Left lung (tissue), 10 donors: Measurements from ENCODE around the gene ANXA3. TPM values are rescaled to one million over a fixed set of nuclear protein-coding genes. Genes with fewer than 3 reads are reported as not detected.
"Not testable (repeated sequence)": the region's sequence is repeated elsewhere in the genome, so short reads cannot be mapped to it uniquely, and the experiment has no call there.

ENCODE experiments used
- ATAC-seq: fragments of 200-7000 bp; cut with Tn5 transposase; one replicate; pipeline ENCODE4 v1.9.1; 2020; ENCODE audit warnings: moderate library complexity
- DNase-seq, 4 donors: peaks; one replicate each; pipeline ENCODE4 v3.0.0-alpha.2; 2013 to 2020
- H3K27ac ChIP-seq, 2 donors: fragments of 200-600 bp; sonication (generic) in 1 of 2; one replicate each; pipeline versions ENCODE4 v1.5.0 to v1.8.0; 2020 to 2021
- H3K27me3 ChIP-seq, 2 donors: fragments of 200-600 bp; sonication (generic) in 1 of 2; one replicate each; pipeline versions ENCODE4 v1.5.0 to v1.8.0; 2020 to 2021
- H3K36me3 ChIP-seq, 2 donors: fragments of 200-600 bp; sonication (generic) in 1 of 2; one replicate each; pipeline versions ENCODE4 v1.5.0 to v1.8.0; 2020 to 2021
- H3K4me1 ChIP-seq, 2 donors: fragments of 200-600 bp; one replicate each; pipeline ENCODE4 v1.8.0; 2021
- H3K4me3 ChIP-seq, 2 donors: fragments of 200-600 bp; sonication (generic) in 1 of 2; one replicate each; pipeline versions ENCODE4 v1.5.0 to v1.8.0; 2020 to 2021; ENCODE audit warnings: mild to moderate bottlenecking in 1 of 2
- H3K9me3 ChIP-seq, 2 donors: fragments of 200-600 bp; sonication (generic) in 1 of 2; one replicate each; pipeline versions ENCODE4 v1.5.0 to v1.8.0; 2020 to 2021
- CTCF ChIP-seq, 2 donors: fragments of 200-600 bp; sonication (generic) in 1 of 2; IDR thresholded peaks; one replicate each; pipeline versions ENCODE4 v1.5.0 to v1.8.0; 2021; ENCODE audit warnings: antibody characterized with exemption in 2 of 2
- intact Hi-C, 2 donors: fragments of 100-400 bp; cut with DNase I; formaldehyde crosslinking; loops; one replicate each; pipeline versions ENCODE4 v1.11.2 to v1.14.2; 2022
- polyA plus RNA-seq, 6 donors: library from polyadenylated mRNA; unstranded; fragments of 120-200 nt; gene quantifications; one replicate each; pipeline ENCODE4 v1.2.1, GENCODE V29; 2013; ENCODE audit not compliant: insufficient read length in 6 of 6
- total RNA-seq, 2 donors: library from RNA; stranded (reverse); fragmentation: NEBNext Ultra II Directional; extraction: Animal tissue kit (Norgen Biotek cat#: 25700); gene quantifications; one replicate each; pipeline ENCODE4 v1.2.1, GENCODE V29; 2021
- donor health status: DM: no; HTN: yes; CAD: no.
- donor health status: DM: no; HTN: no; CAD: no.

ANXA3 gene
- total and polyA plus RNA-seq, 8 donors: 70.4 to 159 (median 112) TPM

- ATAC-seq: no peak
- no peaks in the 10 kb centered on the region for H3K9me3 ChIP-seq
- H3K36me3 ChIP-seq: no peaks in the 10 kb centered on the region
- TF ChIP-seq CTCF (IDR thresholded peaks at IDR 0.05): no peak
- H3K27ac ChIP-seq: no peak overlapping the region
- DNase-seq: no peak
- H3K4me1 ChIP-seq: peaks cover 0 to 5% of the 10 kb centered on the region in 2 donors
- H3K27me3 ChIP-seq: no peaks in the 10 kb centered on the region
- intact Hi-C loops: no loop called here
- H3K4me3 ChIP-seq: no peak overlapping the region
These were observed 6.0 kb upstream of the ANXA3 start for GRCh38 chr4:78545275-78546246.

- intact Hi-C loops, H3K36me3 ChIP-seq, ATAC-seq, H3K9me3 ChIP-seq, H3K4me3 ChIP-seq, H3K27ac ChIP-seq: not testable (repeated sequence)
- peak in 1 of 4 donors; percentile 44 for DNase-seq
- H3K27me3 ChIP-seq: peaks cover 0 to 15% of the 10 kb centered on the region in 2 donors
- H3K4me1 ChIP-seq: peaks cover 0 to 25% of the 10 kb centered on the region in 2 donors
These were observed 3.7 kb upstream of the ANXA3 start for GRCh38 chr4:78547899-78548298.

- Histone ChIP-seq H3K27me3 (peaks cover 0 to 15% of the 10 kb centered on the region in 2 donors), H3K4me1 (peaks cover 4 to 33% of the 10 kb centered on the region in 2 donors)
- intact Hi-C loops, H3K27ac ChIP-seq, H3K36me3 ChIP-seq, H3K9me3 ChIP-seq, H3K4me3 ChIP-seq, DNase-seq, ATAC-seq: not testable (repeated sequence)
These were observed 2.7 kb upstream of the ANXA3 start for GRCh38 chr4:78548889-78549288.

GRCh38 chr4:78552389-78553042, 946 bp downstream of the ANXA3 start:
- no peak for DNase-seq
- peak; percentile 78 for ATAC-seq
- Histone ChIP-seq H3K36me3 (peaks cover 0 to 10% of the 10 kb centered on the region in 2 donors), H3K27me3 (peaks cover 0 to 15% of the 10 kb centered on the region in 2 donors), H3K4me1 (peaks cover 4 to 49% of the 10 kb centered on the region in 2 donors), H3K9me3 (no peaks in the 10 kb centered on the region), H3K4me3 (peak overlapping the region; percentile 56 to 64), H3K27ac (peak overlapping the region; percentile 89 to 97)
- TF ChIP-seq CTCF (IDR thresholded peaks at IDR 0.05): no peak
- intact Hi-C loops: no loop called here

GRCh38 chr4:78553043-78553396, 1.4 kb downstream of the ANXA3 start:
- Histone ChIP-seq H3K4me3 (peak overlapping the region in 1 of 2 donors; percentile 64), H3K9me3 (no peaks in the 10 kb centered on the region), H3K4me1 (peaks cover 4 to 55% of the 10 kb centered on the region in 2 donors), H3K27ac (peak overlapping the region; percentile 89 to 97), H3K27me3 (peaks cover 0 to 15% of the 10 kb centered on the region in 2 donors), H3K36me3 (peaks cover 0 to 10% of the 10 kb centered on the region in 2 donors)
- no peak for DNase-seq
- no peak for ATAC-seq
- intact Hi-C loops: no loop called here
- no peak for TF ChIP-seq CTCF (IDR thresholded peaks at IDR 0.05)

- intact Hi-C loops: no loop called here
- Histone ChIP-seq H3K27ac (peak overlapping the region in 1 of 2 donors; percentile 97), H3K27me3 (peaks cover 0 to 15% of the 10 kb centered on the region in 2 donors), H3K4me3 (peak overlapping the region in 1 of 2 donors; percentile 64), H3K36me3 (peaks cover 0 to 10% of the 10 kb centered on the region in 2 donors), H3K4me1 (peaks cover 4 to 59% of the 10 kb centered on the region in 2 donors), H3K9me3 (no peaks in the 10 kb centered on the region)
- ATAC-seq (no peak), DNase-seq (no peak)
- no peak for TF ChIP-seq CTCF (IDR thresholded peaks at IDR 0.05)
These were observed 2.0 kb downstream of the ANXA3 start for GRCh38 chr4:78553529-78554060.
